ENCODE data around the gene NOP10.

Gene NOP10

GRCh38 chr15:34330279-34330678 is 12.7 kb downstream of the NOP10 start:
- DNase-seq (ENCODE audit: low spot score), result no peak

GRCh38 chr15:34329006-34329405 is 13.9 kb downstream of the NOP10 start:
- no peak for DNase-seq (ENCODE audit: low spot score)

- DNase-seq (ENCODE audit: low spot score), result no peak
Observed at GRCh38 chr15:34327906-34328305, 15.0 kb downstream of the NOP10 start.

GRCh38 chr15:34325368-34325767 is 17.6 kb downstream of the NOP10 start:
- DNase-seq (ENCODE audit: low spot score), result no peak

- DNase-seq (ENCODE audit: low spot score), result no peak
Observed at GRCh38 chr15:34324933-34325332, 18.0 kb downstream of the NOP10 start.

- no peak for DNase-seq (ENCODE audit: low spot score)
Observed at GRCh38 chr15:34323217-34323616, 19.7 kb downstream of the NOP10 start.

- peak; percentile 65 for DNase-seq (ENCODE audit: low spot score)
Observed at GRCh38 chr15:34318277-34319079, 24.5 kb downstream of the NOP10 start.

GRCh38 chr15:34314491-34315490 is 28.1 kb downstream of the NOP10 start:
- no peak for DNase-seq (ENCODE audit: low spot score)

GRCh38 chr15:34311563-34311962 is 31.4 kb downstream of the NOP10 start:
- DNase-seq (ENCODE audit: low spot score), result no peak

- no peak for DNase-seq (ENCODE audit: low spot score)
Observed at GRCh38 chr15:34304613-34305012, 38.3 kb downstream of the NOP10 start.

GRCh38 chr15:34301058-34301457 is 41.9 kb downstream of the NOP10 start:
- no peak for DNase-seq (ENCODE audit: low spot score)

GRCh38 chr15:34297059-34297458 is 45.9 kb downstream of the NOP10 start:
- DNase-seq (ENCODE audit: low spot score), result no peak

- no peak for DNase-seq (ENCODE audit: low spot score)
Observed at GRCh38 chr15:34292621-34293020, 50.3 kb downstream of the NOP10 start.
